Skin of body (tissue), 2 donors: Measurements from ENCODE around the gene MIER2. TPM values are rescaled to one million over a fixed set of nuclear protein-coding genes. Genes with fewer than 3 reads are reported as not detected.

Experiments
- DNase-seq: peaks from one replicate; lab custom pipeline; 2025; lab: John Stamatoyannopoulos, UW
- total RNA-seq: library from RNA; depleted of rRNA; stranded (reverse); fragments of >200 nt; gene quantifications from one replicate; pipeline ENCODE4 v1.2.3, GENCODE V29; 2014

The MIER2 gene
- total RNA-seq, 1 donor from 2014 or later, result 12.2 TPM

GRCh38 chr19:330503-330902 is 14.1 kb downstream of the MIER2 start:
- no peak for DNase-seq

DNA sequence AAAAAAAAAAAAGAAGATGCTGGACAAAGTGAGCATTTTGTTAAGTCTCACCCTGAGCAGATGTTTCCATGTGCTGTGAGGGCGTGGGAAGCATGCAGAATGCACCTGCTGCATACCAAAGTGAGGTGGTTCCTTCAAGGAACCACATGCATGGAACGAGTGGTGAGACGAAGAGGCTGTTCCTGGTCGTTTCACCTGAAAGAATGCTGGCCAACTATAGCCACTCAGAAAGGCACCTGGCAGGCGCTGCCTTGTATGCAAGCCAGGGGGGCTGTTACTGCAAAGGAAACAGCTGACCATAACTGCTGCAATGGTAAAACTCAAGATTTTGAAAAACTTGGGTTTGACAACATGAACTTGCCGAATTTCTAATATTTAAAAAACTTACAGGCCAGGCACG is 14.7 kb downstream of the MIER2 start:
- no peak for DNase-seq

DNA sequence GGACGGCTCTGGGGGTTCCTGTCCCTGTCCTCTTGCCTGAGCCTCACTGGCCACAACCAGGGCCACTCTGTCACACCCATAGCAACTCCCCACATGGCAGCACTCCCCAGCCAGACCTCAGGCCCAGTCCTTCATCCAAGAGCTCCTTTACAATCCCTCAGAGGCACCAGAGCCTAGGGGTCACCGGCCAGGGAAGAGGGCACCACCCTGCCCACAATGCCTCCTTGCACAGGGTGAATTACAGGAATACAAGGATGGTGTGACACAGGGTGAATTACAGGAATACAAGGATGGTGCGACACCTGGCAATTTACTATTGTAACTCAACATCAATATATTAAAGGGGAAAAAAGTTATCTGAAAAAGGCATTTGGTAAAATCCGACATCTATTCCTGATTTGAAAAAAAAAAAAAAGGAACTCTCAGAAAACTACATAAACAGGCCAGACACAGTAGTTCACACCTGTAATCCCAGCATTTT is 16.5 kb downstream of the MIER2 start:
- no peak for DNase-seq

DNA sequence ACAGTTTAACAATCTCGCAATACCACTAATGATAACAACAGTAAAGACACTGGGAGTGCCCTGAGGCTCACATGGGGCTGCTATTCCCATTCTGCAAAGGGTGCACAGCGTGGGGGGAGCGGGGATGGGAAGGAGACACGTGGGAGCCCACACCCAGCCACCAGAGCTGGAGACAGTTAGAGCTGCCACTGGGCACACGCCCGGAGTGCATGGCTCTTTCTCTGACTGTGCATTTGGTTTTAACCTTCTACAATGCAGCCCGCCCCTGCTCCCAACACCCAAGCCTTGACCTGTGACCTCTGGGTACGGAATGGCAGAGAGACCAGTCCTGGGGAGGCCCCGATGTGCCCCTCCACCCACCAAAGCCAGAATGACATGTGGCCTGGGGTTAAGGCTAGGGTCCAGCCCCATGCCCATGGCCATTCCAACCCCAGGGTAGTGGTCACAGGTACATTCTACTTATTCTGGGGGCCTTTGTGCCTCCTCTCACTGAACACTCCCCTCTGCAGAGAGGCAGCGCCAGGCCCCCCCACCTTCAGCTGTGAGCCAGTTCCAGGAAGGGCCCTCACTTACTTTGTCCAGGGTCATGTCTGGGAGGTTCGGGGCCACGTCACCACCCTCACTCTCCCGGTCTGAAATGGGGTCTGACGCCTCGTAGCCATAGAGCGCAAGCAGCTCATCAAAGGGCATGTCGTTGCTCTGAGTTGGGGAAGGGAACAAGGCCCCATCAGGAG is 17.1 kb downstream of the MIER2 start:
- DNase-seq, result no peak

DNA sequence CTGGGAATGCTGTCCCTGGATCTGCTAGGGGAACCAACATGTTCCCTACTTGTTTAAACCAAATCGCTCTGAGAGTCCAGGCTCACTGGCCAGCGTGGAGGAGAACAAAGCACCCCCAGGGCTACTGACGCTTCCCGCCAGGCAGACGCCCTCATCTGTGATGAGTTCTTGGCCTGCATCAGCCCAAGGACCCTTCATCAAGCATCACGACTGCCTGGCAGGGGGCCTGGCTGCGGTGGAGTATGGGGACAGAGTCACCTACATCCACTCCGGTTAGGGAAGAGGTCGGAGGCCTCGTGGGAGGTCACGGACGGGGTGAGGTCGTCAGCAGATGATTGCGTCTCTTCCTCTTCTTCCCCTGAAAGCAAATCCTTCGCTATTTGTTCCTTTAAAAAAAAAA is 17.7 kb downstream of the MIER2 start:
- DNase-seq, result no peak

- DNase-seq, result no peak
Measured at GRCh38 chr19:325937-326565, 18.5 kb downstream of the MIER2 start.

DNA sequence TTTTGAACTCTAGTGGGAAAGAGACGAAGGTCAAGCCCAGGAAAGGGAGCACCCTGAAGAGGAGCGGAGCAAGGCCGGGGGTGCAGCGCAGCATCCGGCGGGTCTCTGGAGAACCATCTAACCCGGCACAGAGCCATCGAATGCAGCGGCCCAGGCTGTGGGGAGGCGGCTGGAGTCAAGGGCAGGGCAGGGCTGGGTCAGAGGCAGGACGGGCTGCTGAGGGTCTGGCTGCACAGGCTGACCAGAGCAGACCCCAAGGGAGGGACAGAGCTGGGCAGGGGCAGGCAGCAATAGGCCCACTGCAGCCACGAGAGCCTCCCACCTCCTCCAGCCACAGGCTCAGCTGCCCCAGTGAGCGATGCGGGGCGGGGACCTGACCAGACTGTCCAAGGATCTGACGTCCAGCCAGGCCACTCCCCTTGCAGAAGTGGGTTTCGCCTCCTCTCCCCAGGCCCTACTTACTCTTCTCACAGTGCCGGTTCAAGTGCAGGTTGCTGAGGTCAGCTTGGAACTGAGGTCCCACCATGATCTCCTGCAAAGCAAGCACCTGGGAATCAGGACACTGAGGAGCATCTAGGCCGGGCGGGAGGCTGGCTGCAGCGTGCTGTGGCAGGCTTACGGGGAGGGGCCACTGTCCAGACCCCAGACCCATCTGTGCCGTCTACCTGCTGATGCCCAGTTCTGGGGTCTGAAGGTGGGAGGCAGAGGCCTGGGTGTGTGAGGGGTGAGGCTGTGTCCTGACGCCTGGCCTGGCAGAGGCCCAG is 19.2 kb downstream of the MIER2 start:
- DNase-seq, result no peak

GRCh38 chr19:324716-325115 is 19.9 kb downstream of the MIER2 start:
- DNase-seq, result no peak

DNA sequence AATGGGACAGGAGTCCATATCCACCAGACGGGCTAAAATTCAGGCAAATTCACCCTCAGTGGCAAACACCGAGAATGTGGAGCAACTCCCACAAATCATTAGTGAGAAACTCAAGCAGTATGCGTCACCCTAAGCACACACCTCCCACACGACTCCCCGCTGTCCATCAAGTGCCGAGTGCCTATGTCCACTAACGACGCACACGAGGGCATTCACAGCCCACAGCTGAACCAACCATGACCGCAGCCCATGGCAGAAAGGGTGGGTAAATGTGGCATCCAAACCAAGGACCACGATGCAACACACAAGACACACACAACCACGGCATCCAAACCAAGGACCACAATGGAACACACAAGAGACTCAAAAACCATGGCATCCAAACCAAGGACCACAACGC is 22.0 kb downstream of the MIER2 start:
- no peak for DNase-seq

DNA sequence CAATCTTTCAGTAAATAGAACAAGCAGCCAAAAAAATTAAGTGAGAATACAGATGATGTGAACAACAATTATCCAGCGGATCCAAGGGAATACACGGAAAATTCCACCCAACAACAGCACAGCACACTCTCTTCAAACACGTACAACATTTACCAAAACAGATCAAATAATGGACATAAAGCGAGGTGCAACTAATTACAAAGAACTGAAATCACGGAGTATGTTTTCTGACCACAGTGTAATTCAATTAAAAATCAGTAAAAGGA is 26.2 kb downstream of the MIER2 start:
- DNase-seq, result no peak

DNA sequence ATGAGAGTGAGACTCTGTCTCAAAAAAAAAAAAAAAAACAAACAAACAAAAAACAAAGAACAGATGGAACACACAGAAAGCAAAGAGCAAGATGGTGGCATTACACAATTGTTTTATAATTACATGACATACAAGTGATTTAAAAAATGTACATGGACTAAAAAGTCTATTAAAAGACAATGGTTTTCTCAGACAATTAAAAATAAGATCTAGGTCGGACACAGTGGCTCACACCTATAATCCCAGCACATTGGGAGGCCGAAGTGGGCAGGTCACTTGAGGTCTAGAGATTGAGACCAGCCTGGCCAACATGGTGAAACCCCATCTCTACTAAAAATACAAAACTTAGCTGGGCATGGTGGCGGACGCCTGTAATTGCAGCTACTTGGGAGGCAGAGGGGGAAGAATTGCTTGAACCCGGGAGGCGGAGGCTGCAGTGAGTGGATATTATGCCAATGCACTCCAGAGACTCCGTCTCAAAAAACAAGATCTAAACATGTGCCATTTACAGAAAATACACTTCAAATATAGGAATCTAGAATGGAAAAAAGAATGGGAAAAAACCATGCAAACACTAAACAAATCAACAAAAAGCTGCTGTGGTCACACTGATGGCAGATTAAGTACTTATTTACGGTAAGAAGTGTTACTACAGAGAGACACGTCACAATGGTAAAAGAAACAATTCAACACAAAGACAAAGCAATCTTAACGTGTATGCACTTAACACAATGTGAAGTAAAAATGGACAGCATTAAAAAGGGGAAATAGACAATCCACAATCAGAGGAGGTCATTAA is 26.7 kb downstream of the MIER2 start:
- DNase-seq, result no peak

DNA sequence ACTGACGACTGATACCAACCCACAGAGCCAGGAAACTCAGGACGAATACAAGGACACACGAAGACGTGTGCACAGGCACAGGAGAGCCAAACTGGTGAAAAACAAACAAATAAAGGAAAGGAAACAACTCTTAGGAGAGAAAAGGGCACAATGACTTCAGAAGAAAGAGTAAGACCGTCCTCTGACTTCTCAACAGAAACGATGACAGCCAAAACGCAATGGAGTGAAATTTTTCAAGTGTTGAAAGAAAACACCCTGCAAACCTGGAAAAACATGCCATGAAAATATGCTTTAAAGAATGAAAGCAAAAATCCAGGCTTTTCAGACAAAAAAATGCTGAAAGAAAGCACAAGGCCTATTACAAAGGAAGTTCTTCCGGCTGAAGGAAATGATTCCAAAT is 28.8 kb downstream of the MIER2 start:
- DNase-seq, result no peak

GRCh38 chr19:313988-314815 is 30.4 kb downstream of the MIER2 start:
- no peak for DNase-seq

DNA sequence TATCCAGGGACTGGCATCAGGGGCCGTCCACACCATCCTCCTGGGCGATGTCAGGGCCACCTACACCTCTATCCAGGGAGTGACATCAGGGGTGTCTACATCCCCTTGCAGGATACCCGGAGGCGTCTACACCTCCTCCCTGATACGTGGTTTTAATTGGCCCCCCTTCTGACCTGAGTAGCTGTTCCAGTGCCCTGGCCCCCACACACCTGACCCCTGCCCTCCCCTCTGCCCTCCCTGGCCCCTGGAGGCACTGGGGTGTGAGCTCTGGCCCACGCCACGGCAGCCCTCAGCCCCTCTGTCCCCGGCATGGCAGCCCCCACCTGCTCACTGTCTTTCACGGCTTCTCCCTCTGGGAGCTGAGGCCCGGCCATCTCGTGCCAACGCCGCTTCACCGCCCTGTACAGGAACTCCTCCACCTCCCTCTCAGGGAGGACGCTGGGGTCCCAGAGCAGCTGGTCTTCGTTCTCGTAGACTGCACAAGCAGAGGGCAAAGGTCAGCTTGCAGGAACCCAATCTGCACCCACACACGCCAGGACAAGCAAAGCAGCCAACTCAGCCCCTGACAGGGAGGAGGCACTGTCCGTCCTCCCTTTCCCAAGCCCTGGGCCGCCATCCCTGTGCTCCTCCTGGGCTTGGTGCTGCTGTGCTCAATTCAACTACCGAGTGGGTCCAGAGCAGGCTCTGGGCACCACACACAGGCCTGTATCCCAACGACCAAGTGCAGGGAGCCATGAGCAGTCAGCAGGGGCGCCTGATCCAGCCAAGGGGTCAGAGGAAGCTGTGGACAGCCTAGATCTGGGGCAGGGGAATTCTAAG is 31.2 kb downstream of the MIER2 start:
- no peak for DNase-seq

DNA sequence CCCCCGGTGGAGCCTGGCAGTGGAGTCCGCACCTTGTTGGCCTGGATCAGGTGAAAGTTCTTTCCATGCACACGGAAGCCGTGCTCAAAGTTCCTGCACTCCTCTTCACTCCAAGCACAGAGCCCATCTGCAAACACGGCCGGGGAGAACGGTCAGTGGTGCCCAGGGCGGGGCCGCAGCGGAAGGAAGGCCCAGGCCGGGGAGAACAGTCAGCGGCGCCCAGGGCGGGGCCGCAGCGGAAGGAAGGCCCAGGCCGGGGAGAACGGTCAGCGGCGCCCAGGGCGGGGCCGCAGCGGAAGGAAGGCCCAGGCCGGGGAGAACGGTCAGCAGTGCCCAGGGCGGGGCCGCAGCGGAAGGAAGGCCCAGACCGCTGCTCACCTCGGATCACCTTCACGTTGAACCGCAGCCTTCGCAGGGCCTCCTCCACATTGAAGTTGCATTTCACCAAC is 32.8 kb downstream of the MIER2 start:
- DNase-seq, result no peak

GRCh38 chr19:310781-311496 is 33.7 kb downstream of the MIER2 start:
- DNase-seq, result no peak

DNA sequence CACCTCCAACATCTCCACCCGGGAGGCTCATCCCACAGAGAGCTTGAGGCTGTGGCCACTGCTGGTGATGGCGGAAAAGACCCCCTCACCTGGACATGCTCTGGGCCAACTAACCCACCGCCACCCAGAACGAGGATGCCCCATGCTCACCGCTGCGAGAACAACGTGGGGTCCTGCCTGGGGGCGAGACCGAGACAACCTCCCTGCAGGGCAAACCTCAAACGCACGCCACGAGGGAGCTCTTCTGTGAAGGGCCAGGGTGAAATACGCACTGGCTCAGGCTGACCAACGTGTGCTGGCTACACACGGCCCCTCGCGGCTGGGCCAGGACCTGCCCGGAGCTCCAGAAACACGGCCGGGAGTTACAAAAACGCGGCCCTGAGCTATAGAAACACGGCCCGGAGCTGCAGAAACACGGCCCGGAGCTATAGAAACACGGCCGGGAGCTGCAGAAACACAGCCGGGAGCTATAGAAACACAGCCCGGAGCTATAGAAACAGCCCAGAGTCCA is 34.4 kb downstream of the MIER2 start:
- DNase-seq, result peak; percentile 29

- DNase-seq, result no peak
Measured at GRCh38 chr19:309206-309565, 35.4 kb downstream of the MIER2 start.
